Measurements from ENCODE around the gene FILIP1L.
A peak's percentile ranks its signal among the peaks of the same experiment; 100 is the strongest.

Gene FILIP1L

DNA sequence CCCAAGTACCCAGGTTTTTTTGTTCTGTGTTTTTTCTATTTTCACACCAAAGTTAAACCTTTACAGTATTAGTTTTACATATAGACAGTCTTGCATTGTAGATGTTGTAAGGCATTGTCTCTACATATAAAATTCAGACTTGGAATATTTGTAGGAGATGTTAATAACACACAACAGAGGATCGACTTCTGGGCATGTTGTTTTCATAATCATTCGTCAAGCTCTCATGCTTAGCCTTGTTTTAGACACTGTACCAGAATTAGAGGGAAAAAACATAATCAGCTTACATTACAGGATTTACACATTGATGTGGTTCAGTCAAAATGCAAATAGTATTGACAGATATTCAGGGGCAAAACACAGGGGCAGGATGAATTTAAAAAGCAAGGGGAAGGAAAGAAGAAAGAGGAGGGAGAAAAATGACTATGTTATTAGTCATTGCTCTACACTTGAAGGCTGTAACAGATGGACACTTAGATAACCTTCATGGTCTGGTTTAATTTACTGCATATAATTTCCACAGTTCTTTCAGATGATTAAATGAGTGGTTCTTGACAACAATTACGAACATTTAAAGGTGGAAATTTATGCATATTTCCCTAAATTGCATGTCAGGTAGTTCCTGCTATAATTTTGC, 289.2 kb downstream of the FILIP1L start:
- Histone ChIP-seq H3K9me3 (ENCODE audit: control insufficient read depth, low read length) (no peaks in the 10 kb centered on the region), H3K4me3 (ENCODE audit: insufficient read depth, low read depth, low read length, poor library complexity, severe bottlenecking) (no peak overlapping the region), H3K27ac (ENCODE audit: insufficient read depth, low read length, poor library complexity, severe bottlenecking) (no peak overlapping the region)

GRCh38 chr3:99823723-99824711, 290.3 kb downstream of the FILIP1L start:
- H3K4me3 ChIP-seq (ENCODE audit: insufficient read depth, low read depth, low read length, poor library complexity, severe bottlenecking): no peak overlapping the region
- DNase-seq: no peak
- no peaks in the 10 kb centered on the region for H3K36me3 ChIP-seq (ENCODE audit: control insufficient read depth, insufficient read depth, low read length)
- H3K9me3 ChIP-seq (ENCODE audit: control insufficient read depth, low read length): no peaks in the 10 kb centered on the region
- no peak overlapping the region for H3K27ac ChIP-seq (ENCODE audit: insufficient read depth, low read length, poor library complexity, severe bottlenecking)
- no peaks in the 10 kb centered on the region for H3K27me3 ChIP-seq (replicated peaks; ENCODE audit: control insufficient read depth, insufficient read depth, low read length, poor library complexity, severe bottlenecking)
- H3K4me1 ChIP-seq (ENCODE audit: control insufficient read depth, insufficient read depth, low read length, poor library complexity, severe bottlenecking): no peaks in the 10 kb centered on the region

More for the DNA sequence above, 289.2 kb downstream of the FILIP1L start:
- no peak for DNase-seq
- Histone ChIP-seq H3K36me3 (ENCODE audit: control insufficient read depth, insufficient read depth, low read length) (no peaks in the 10 kb centered on the region), H3K27me3 (replicated peaks; ENCODE audit: control insufficient read depth, insufficient read depth, low read length, poor library complexity, severe bottlenecking) (no peaks in the 10 kb centered on the region), H3K4me1 (ENCODE audit: control insufficient read depth, insufficient read depth, low read length, poor library complexity, severe bottlenecking) (no peaks in the 10 kb centered on the region)

- no peak overlapping the region for H3K4me3 ChIP-seq (ENCODE audit: insufficient read depth, low read depth, low read length, poor library complexity, severe bottlenecking)
- H3K9me3 ChIP-seq (ENCODE audit: control insufficient read depth, low read length): no peaks in the 10 kb centered on the region
- H3K27me3 ChIP-seq (replicated peaks; ENCODE audit: control insufficient read depth, insufficient read depth, low read length, poor library complexity, severe bottlenecking): no peaks in the 10 kb centered on the region
- no peaks in the 10 kb centered on the region for H3K36me3 ChIP-seq (ENCODE audit: control insufficient read depth, insufficient read depth, low read length)
- DNase-seq: no peak
- H3K27ac ChIP-seq (ENCODE audit: insufficient read depth, low read length, poor library complexity, severe bottlenecking): no peak overlapping the region
- peaks cover 8% of the 10 kb centered on the region for H3K4me1 ChIP-seq (ENCODE audit: control insufficient read depth, insufficient read depth, low read length, poor library complexity, severe bottlenecking)
Observed at GRCh38 chr3:99818818-99819217, 295.5 kb downstream of the FILIP1L start.

GRCh38 chr3:99817437-99818240, 296.7 kb downstream of the FILIP1L start, which contains the start of gene CMSS1:
Gene CMSS1 (plus strand): TSS chr3:99817862.
- Histone ChIP-seq H3K27ac (ENCODE audit: insufficient read depth, low read length, poor library complexity, severe bottlenecking) (peak within 1 kb of the TSS; percentile 93), H3K4me3 (ENCODE audit: insufficient read depth, low read depth, low read length, poor library complexity, severe bottlenecking) (peak within 1 kb of the TSS; percentile 64), H3K9me3 (ENCODE audit: control insufficient read depth, low read length) (no peaks in the 10 kb centered on the region), H3K27me3 (replicated peaks; ENCODE audit: control insufficient read depth, insufficient read depth, low read length, poor library complexity, severe bottlenecking) (no peaks in the 10 kb centered on the region), H3K36me3 (ENCODE audit: control insufficient read depth, insufficient read depth, low read length) (no peaks in the 10 kb centered on the region), H3K4me1 (ENCODE audit: control insufficient read depth, insufficient read depth, low read length, poor library complexity, severe bottlenecking) (peaks cover 8% of the 10 kb centered on the region)
- peak; percentile 86 to 88 (median 88) for DNase-seq

GRCh38 chr3:99817047-99817436, 297.3 kb downstream of the FILIP1L start:
- no peaks in the 10 kb centered on the region for H3K9me3 ChIP-seq (ENCODE audit: control insufficient read depth, low read length)
- H3K36me3 ChIP-seq (ENCODE audit: control insufficient read depth, insufficient read depth, low read length): no peaks in the 10 kb centered on the region
- no peaks in the 10 kb centered on the region for H3K27me3 ChIP-seq (replicated peaks; ENCODE audit: control insufficient read depth, insufficient read depth, low read length, poor library complexity, severe bottlenecking)
- peaks cover 8% of the 10 kb centered on the region for H3K4me1 ChIP-seq (ENCODE audit: control insufficient read depth, insufficient read depth, low read length, poor library complexity, severe bottlenecking)
- peak in 1 of 3 donors; percentile 1 for DNase-seq
- H3K4me3 ChIP-seq (ENCODE audit: insufficient read depth, low read depth, low read length, poor library complexity, severe bottlenecking): peak overlapping the region; percentile 64
- peak overlapping the region; percentile 93 for H3K27ac ChIP-seq (ENCODE audit: insufficient read depth, low read length, poor library complexity, severe bottlenecking)

DNA sequence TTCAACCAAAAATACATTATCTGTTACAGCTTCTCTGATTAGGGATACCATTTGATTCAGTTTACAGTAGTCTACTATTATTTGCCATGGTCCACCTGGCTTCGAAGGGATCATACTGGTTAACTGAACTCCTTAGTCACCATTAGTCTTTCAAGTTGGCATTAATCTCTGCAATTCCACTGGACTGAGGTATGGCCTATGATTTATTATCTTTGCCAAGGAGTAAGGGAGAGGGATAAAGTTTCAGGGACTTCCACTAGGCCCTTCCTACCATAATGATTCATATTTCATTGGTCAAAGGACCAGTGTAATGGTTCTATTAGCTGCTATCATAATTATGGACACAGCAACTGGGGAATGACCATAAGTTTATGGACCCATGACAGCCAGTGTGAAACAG, 303.9 kb downstream of the FILIP1L start:
- Histone ChIP-seq H3K4me3 (ENCODE audit: insufficient read depth, low read depth, low read length, poor library complexity, severe bottlenecking) (no peak overlapping the region), H3K4me1 (ENCODE audit: control insufficient read depth, insufficient read depth, low read length, poor library complexity, severe bottlenecking) (no peaks in the 10 kb centered on the region), H3K27me3 (replicated peaks; ENCODE audit: control insufficient read depth, insufficient read depth, low read length, poor library complexity, severe bottlenecking) (no peaks in the 10 kb centered on the region), H3K27ac (ENCODE audit: insufficient read depth, low read length, poor library complexity, severe bottlenecking) (no peak overlapping the region), H3K9me3 (ENCODE audit: control insufficient read depth, low read length) (no peaks in the 10 kb centered on the region), H3K36me3 (ENCODE audit: control insufficient read depth, insufficient read depth, low read length) (no peaks in the 10 kb centered on the region)
- no peak for DNase-seq

DNA sequence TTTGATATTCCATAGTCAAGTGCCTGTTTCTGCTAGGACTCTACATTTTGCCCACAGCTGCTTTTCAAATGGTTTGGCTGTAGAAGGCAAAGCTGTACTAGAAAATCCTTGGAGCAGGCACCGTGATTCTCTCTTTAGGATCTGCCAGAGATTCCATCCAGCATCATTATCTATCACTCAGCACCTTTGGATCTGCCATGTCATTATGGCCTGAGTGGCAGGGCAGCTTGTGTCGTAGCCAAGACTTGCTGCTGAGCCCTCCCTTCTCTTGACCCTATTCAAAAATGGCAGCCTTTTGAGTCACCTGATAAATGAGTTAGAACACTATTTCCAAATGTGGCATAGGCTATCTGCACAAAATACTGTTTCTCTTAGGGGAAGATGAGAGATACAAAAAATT, 304.7 kb downstream of the FILIP1L start:
- H3K27ac ChIP-seq (ENCODE audit: insufficient read depth, low read length, poor library complexity, severe bottlenecking): no peak overlapping the region
- H3K9me3 ChIP-seq (ENCODE audit: control insufficient read depth, low read length): no peaks in the 10 kb centered on the region
- H3K36me3 ChIP-seq (ENCODE audit: control insufficient read depth, insufficient read depth, low read length): no peaks in the 10 kb centered on the region
- DNase-seq: no peak
- H3K4me1 ChIP-seq (ENCODE audit: control insufficient read depth, insufficient read depth, low read length, poor library complexity, severe bottlenecking): no peaks in the 10 kb centered on the region
- H3K4me3 ChIP-seq (ENCODE audit: insufficient read depth, low read depth, low read length, poor library complexity, severe bottlenecking): no peak overlapping the region
- no peaks in the 10 kb centered on the region for H3K27me3 ChIP-seq (replicated peaks; ENCODE audit: control insufficient read depth, insufficient read depth, low read length, poor library complexity, severe bottlenecking)

DNA sequence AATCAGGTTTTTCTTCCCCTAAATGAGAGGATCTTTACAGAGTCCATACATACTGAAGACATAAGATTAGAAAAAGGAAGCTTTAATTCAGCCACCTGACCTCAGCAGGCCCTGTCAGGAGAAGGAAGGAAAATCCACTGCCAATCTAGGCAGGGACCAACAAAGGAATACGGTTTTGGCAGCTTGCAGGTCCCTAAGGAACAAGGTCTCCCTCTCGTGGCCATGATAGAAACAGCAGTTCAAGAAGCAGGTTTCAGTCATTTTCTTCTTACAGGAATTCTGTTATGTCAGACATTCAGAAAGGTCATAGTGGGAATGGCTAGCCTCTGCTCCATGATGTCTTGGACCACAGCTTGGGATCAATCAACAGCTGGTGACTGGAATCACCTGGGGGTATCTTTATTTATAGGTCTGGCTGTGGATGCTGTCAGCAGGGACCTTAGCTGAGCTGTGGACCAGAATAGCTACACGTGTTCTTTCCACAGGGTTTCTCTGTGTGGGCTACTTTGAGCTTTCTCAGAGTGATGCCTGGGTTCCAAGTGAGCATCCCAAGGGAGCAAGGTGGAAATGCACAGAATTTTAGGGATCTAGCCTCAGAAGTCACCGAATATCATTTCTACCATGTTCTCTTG, 306.0 kb downstream of the FILIP1L start:
- H3K27ac ChIP-seq (ENCODE audit: insufficient read depth, low read length, poor library complexity, severe bottlenecking): no peak overlapping the region
- no peaks in the 10 kb centered on the region for H3K9me3 ChIP-seq (ENCODE audit: control insufficient read depth, low read length)
- DNase-seq: peak in 1 of 3 donors; percentile 25
- H3K4me1 ChIP-seq (ENCODE audit: control insufficient read depth, insufficient read depth, low read length, poor library complexity, severe bottlenecking): no peaks in the 10 kb centered on the region
- H3K36me3 ChIP-seq (ENCODE audit: control insufficient read depth, insufficient read depth, low read length): no peaks in the 10 kb centered on the region
- H3K4me3 ChIP-seq (ENCODE audit: insufficient read depth, low read depth, low read length, poor library complexity, severe bottlenecking): no peak overlapping the region
- no peaks in the 10 kb centered on the region for H3K27me3 ChIP-seq (replicated peaks; ENCODE audit: control insufficient read depth, insufficient read depth, low read length, poor library complexity, severe bottlenecking)

DNA sequence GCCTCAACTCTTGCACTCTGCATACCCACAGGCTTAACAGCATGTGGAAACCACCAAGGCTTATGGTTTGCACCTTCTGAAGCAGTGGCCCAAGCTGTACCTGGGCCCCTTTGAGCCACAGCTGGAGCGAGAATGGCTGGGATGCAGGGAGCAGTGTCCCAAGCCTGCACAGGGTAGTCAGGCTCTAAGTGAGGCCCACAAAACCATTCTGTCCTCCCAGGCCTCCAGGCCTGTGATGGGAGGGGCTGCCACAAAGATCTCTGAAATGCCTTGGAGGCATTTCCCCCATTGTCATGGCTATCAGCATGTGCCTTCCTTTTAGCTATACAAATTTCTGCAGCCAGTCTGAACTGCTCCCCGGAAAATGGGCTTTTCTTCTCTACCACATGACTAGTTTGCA, 309.1 kb downstream of the FILIP1L start:
- Histone ChIP-seq H3K36me3 (ENCODE audit: control insufficient read depth, insufficient read depth, low read length) (no peaks in the 10 kb centered on the region), H3K4me1 (ENCODE audit: control insufficient read depth, insufficient read depth, low read length, poor library complexity, severe bottlenecking) (no peaks in the 10 kb centered on the region), H3K4me3 (ENCODE audit: insufficient read depth, low read depth, low read length, poor library complexity, severe bottlenecking) (no peak overlapping the region), H3K27ac (ENCODE audit: insufficient read depth, low read length, poor library complexity, severe bottlenecking) (no peak overlapping the region), H3K9me3 (ENCODE audit: control insufficient read depth, low read length) (no peaks in the 10 kb centered on the region), H3K27me3 (replicated peaks; ENCODE audit: control insufficient read depth, insufficient read depth, low read length, poor library complexity, severe bottlenecking) (no peaks in the 10 kb centered on the region)
- DNase-seq: no peak
